ENCODE data around the gene FAM131A.

The FAM131A gene

GRCh38 chr3:184388164-184388935 lies 51.0 kb downstream of the FAM131A start:
- H2BK12ac ChIP-seq (ENCODE audit: low read length): no peak overlapping the region
- H4K8ac ChIP-seq (ENCODE audit: low read depth, low read length): no peak overlapping the region
- H3K9ac ChIP-seq (ENCODE audit: low read depth, low read length, poor library complexity): peak overlapping the region; percentile 54
- H3K79me1 ChIP-seq (ENCODE audit: low read depth, low read length): no peaks in the 10 kb centered on the region
- peak overlapping the region; percentile 19 for H3K18ac ChIP-seq (ENCODE audit: low read length)
- H3K36me3 ChIP-seq (replicated peaks in 1 of 2; ENCODE audit: control insufficient read depth in 2 of 2, insufficient read depth in 2 of 2, low read length in 2 of 2): no peaks in the 10 kb centered on the region
- H3K23ac ChIP-seq (ENCODE audit: low read depth, low read length, poor library complexity): peak overlapping the region; percentile 61
- H3K4ac ChIP-seq (ENCODE audit: low read length): no peak overlapping the region
- no peaks in the 10 kb centered on the region for H3K27me3 ChIP-seq (ENCODE audit: control insufficient read depth in 3 of 3, insufficient read depth in 3 of 3, low read depth in 1 of 3, low read length in 3 of 3)
- peak overlapping the region; percentile 56 for H2BK15ac ChIP-seq (ENCODE audit: low read length)
- H3K27ac ChIP-seq (replicated peaks; ENCODE audit: low read length): no peak overlapping the region
- H3K4me2 ChIP-seq (ENCODE audit: insufficient read depth, low read length, poor library complexity, severe bottlenecking): no peak overlapping the region
- no peaks in the 10 kb centered on the region for H3K4me1 ChIP-seq (ENCODE audit: control insufficient read depth in 2 of 2, insufficient read depth in 1 of 2, low read depth in 1 of 2, low read length in 2 of 2)
- no peaks in the 10 kb centered on the region for H3K9me3 ChIP-seq (replicated peaks in 1 of 2; ENCODE audit: control insufficient read depth in 2 of 2, insufficient read depth in 1 of 2, low read depth in 1 of 2, low read length in 2 of 2)
- H4K91ac ChIP-seq (ENCODE audit: low read depth, low read length, poor library complexity): peak overlapping the region; percentile 43
- H3K14ac ChIP-seq (ENCODE audit: low read length): no peak overlapping the region
- H2BK120ac ChIP-seq (ENCODE audit: low read depth, low read length): no peak overlapping the region
- peak overlapping the region; percentile 9 for H2AK5ac ChIP-seq (ENCODE audit: low read depth, low read length)
- no CpG with 5 or more reads among the region's 8 CpGs for WGBS, 2 donors (ENCODE audit: extremely low coverage in 2 of 2, insufficient read length in 2 of 2, insufficient replicate concordance in 1 of 2)
- no peak for DNase-seq (ENCODE audit: low spot score)
- H3K4me3 ChIP-seq (ENCODE audit: low read length in 2 of 2): no peak overlapping the region
- H2AFZ ChIP-seq (ENCODE audit: low read length): no peak overlapping the region
- H2BK5ac ChIP-seq (ENCODE audit: low read length): no peak overlapping the region

GRCh38 chr3:184388936-184389230 lies 51.5 kb downstream of the FAM131A start:
- Histone ChIP-seq H3K4me1 (ENCODE audit: control insufficient read depth in 2 of 2, insufficient read depth in 1 of 2, low read depth in 1 of 2, low read length in 2 of 2) (no peaks in the 10 kb centered on the region), H3K23ac (ENCODE audit: low read depth, low read length, poor library complexity) (peak overlapping the region; percentile 61), H3K27me3 (ENCODE audit: control insufficient read depth in 3 of 3, insufficient read depth in 3 of 3, low read depth in 1 of 3, low read length in 3 of 3) (no peaks in the 10 kb centered on the region), H3K36me3 (replicated peaks in 1 of 2; ENCODE audit: control insufficient read depth in 2 of 2, insufficient read depth in 2 of 2, low read length in 2 of 2) (no peaks in the 10 kb centered on the region), H3K4ac (ENCODE audit: low read length) (no peak overlapping the region), H3K18ac (ENCODE audit: low read length) (peak overlapping the region; percentile 19), H3K9me3 (replicated peaks in 1 of 2; ENCODE audit: control insufficient read depth in 2 of 2, insufficient read depth in 1 of 2, low read depth in 1 of 2, low read length in 2 of 2) (no peaks in the 10 kb centered on the region), H2BK12ac (ENCODE audit: low read length) (no peak overlapping the region), H3K4me3 (ENCODE audit: low read length in 2 of 2) (no peak overlapping the region), H4K91ac (ENCODE audit: low read depth, low read length, poor library complexity) (no peak overlapping the region), H2BK120ac (ENCODE audit: low read depth, low read length) (no peak overlapping the region), H4K8ac (ENCODE audit: low read depth, low read length) (no peak overlapping the region), H3K14ac (ENCODE audit: low read length) (no peak overlapping the region), H2AFZ (ENCODE audit: low read length) (no peak overlapping the region), H3K79me1 (ENCODE audit: low read depth, low read length) (no peaks in the 10 kb centered on the region), H3K27ac (replicated peaks; ENCODE audit: low read length) (no peak overlapping the region), H2BK5ac (ENCODE audit: low read length) (no peak overlapping the region), H3K9ac (ENCODE audit: low read depth, low read length, poor library complexity) (peak overlapping the region; percentile 54), H3K4me2 (ENCODE audit: insufficient read depth, low read length, poor library complexity, severe bottlenecking) (no peak overlapping the region), H2BK15ac (ENCODE audit: low read length) (peak overlapping the region; percentile 56), H2AK5ac (ENCODE audit: low read depth, low read length) (peak overlapping the region; percentile 9)
- no CpG with 5 or more reads among the region's 8 CpGs for WGBS, 2 donors (ENCODE audit: extremely low coverage in 2 of 2, insufficient read length in 2 of 2, insufficient replicate concordance in 1 of 2)
- DNase-seq (ENCODE audit: low spot score): no peak

- Histone ChIP-seq H4K91ac (ENCODE audit: low read depth, low read length, poor library complexity) (no peak overlapping the region), H3K4me2 (ENCODE audit: insufficient read depth, low read length, poor library complexity, severe bottlenecking) (no peak overlapping the region), H3K23ac (ENCODE audit: low read depth, low read length, poor library complexity) (no peak overlapping the region), H2BK15ac (ENCODE audit: low read length) (no peak overlapping the region), H3K14ac (ENCODE audit: low read length) (no peak overlapping the region), H3K4me1 (ENCODE audit: control insufficient read depth in 2 of 2, insufficient read depth in 1 of 2, low read depth in 1 of 2, low read length in 2 of 2) (no peaks in the 10 kb centered on the region), H3K4ac (ENCODE audit: low read length) (no peak overlapping the region), H3K9me3 (replicated peaks in 1 of 2; ENCODE audit: control insufficient read depth in 2 of 2, insufficient read depth in 1 of 2, low read depth in 1 of 2, low read length in 2 of 2) (no peaks in the 10 kb centered on the region), H3K27ac (replicated peaks; ENCODE audit: low read length) (no peak overlapping the region), H3K4me3 (ENCODE audit: low read length in 2 of 2) (no peak overlapping the region), H2BK12ac (ENCODE audit: low read length) (no peak overlapping the region), H2AFZ (ENCODE audit: low read length) (no peak overlapping the region), H2BK5ac (ENCODE audit: low read length) (peak overlapping the region; percentile 46), H2BK120ac (ENCODE audit: low read depth, low read length) (no peak overlapping the region), H3K27me3 (ENCODE audit: control insufficient read depth in 3 of 3, insufficient read depth in 3 of 3, low read depth in 1 of 3, low read length in 3 of 3) (no peaks in the 10 kb centered on the region), H3K18ac (ENCODE audit: low read length) (no peak overlapping the region), H3K9ac (ENCODE audit: low read depth, low read length, poor library complexity) (no peak overlapping the region), H3K79me1 (ENCODE audit: low read depth, low read length) (no peaks in the 10 kb centered on the region), H3K36me3 (replicated peaks in 1 of 2; ENCODE audit: control insufficient read depth in 2 of 2, insufficient read depth in 2 of 2, low read length in 2 of 2) (no peaks in the 10 kb centered on the region), H2AK5ac (ENCODE audit: low read depth, low read length) (no peak overlapping the region), H4K8ac (ENCODE audit: low read depth, low read length) (no peak overlapping the region)
- whole genome bisulfite sequencing, 2 donors (ENCODE audit: extremely low coverage in 2 of 2, insufficient read length in 2 of 2, insufficient replicate concordance in 1 of 2): no CpG with 5 or more reads among the region's 5 CpGs
- no peak for DNase-seq (ENCODE audit: low spot score)
These were observed 52.0 kb downstream of the FAM131A start for GRCh38 chr3:184389384-184389783.

GRCh38 chr3:184389935-184390528 lies 52.6 kb downstream of the FAM131A start:
- H4K8ac ChIP-seq (ENCODE audit: low read depth, low read length): no peak overlapping the region
- peak overlapping the region; percentile 46 for H2BK5ac ChIP-seq (ENCODE audit: low read length)
- H3K9me3 ChIP-seq (replicated peaks in 1 of 2; ENCODE audit: control insufficient read depth in 2 of 2, insufficient read depth in 1 of 2, low read depth in 1 of 2, low read length in 2 of 2): no peaks in the 10 kb centered on the region
- H4K91ac ChIP-seq (ENCODE audit: low read depth, low read length, poor library complexity): no peak overlapping the region
- no peak overlapping the region for H3K27ac ChIP-seq (replicated peaks; ENCODE audit: low read length)
- no peak overlapping the region for H3K18ac ChIP-seq (ENCODE audit: low read length)
- H3K4me1 ChIP-seq (ENCODE audit: control insufficient read depth in 2 of 2, insufficient read depth in 1 of 2, low read depth in 1 of 2, low read length in 2 of 2): no peaks in the 10 kb centered on the region
- no peaks in the 10 kb centered on the region for H3K36me3 ChIP-seq (replicated peaks in 1 of 2; ENCODE audit: control insufficient read depth in 2 of 2, insufficient read depth in 2 of 2, low read length in 2 of 2)
- no peak overlapping the region for H3K4me2 ChIP-seq (ENCODE audit: insufficient read depth, low read length, poor library complexity, severe bottlenecking)
- peaks cover 0 to 3% (median 0%) of the 10 kb centered on the region in 3 experiments for H3K27me3 ChIP-seq (ENCODE audit: control insufficient read depth in 3 of 3, insufficient read depth in 3 of 3, low read depth in 1 of 3, low read length in 3 of 3)
- H2AK5ac ChIP-seq (ENCODE audit: low read depth, low read length): no peak overlapping the region
- WGBS, 2 donors (ENCODE audit: extremely low coverage in 2 of 2, insufficient read length in 2 of 2, insufficient replicate concordance in 1 of 2): no CpG with 5 or more reads among the region's 5 CpGs
- H3K14ac ChIP-seq (ENCODE audit: low read length): no peak overlapping the region
- no peak overlapping the region for H2BK15ac ChIP-seq (ENCODE audit: low read length)
- no peak overlapping the region for H2AFZ ChIP-seq (ENCODE audit: low read length)
- H3K23ac ChIP-seq (ENCODE audit: low read depth, low read length, poor library complexity): no peak overlapping the region
- H3K4me3 ChIP-seq (ENCODE audit: low read length in 2 of 2): no peak overlapping the region
- no peak overlapping the region for H2BK120ac ChIP-seq (ENCODE audit: low read depth, low read length)
- H3K9ac ChIP-seq (ENCODE audit: low read depth, low read length, poor library complexity): no peak overlapping the region
- no peak overlapping the region for H3K4ac ChIP-seq (ENCODE audit: low read length)
- H3K79me1 ChIP-seq (ENCODE audit: low read depth, low read length): no peaks in the 10 kb centered on the region
- no peak overlapping the region for H2BK12ac ChIP-seq (ENCODE audit: low read length)
- DNase-seq (ENCODE audit: low spot score): no peak
